GM21447 (cell line): Measurements from ENCODE around the gene PRKG1.

Source experiments
- ATAC-seq: cut with Tn5 transposase; IDR thresholded peaks from one replicate; pipeline ENCODE4 v1.9.1; 2021; ENCODE audit not compliant: unreplicated experiment

The PRKG1 gene

GRCh38 chr10:51950996-51951555 is 876.8 kb downstream of the PRKG1 start:
- no peak for ATAC-seq

GRCh38 chr10:51951601-51952000 is 877.3 kb downstream of the PRKG1 start:
- no peak for ATAC-seq

GRCh38 chr10:51952056-51952455 is 877.8 kb downstream of the PRKG1 start:
- ATAC-seq, result no peak

- no peak for ATAC-seq
These were observed 881.4 kb downstream of the PRKG1 start for GRCh38 chr10:51955696-51956095.

DNA sequence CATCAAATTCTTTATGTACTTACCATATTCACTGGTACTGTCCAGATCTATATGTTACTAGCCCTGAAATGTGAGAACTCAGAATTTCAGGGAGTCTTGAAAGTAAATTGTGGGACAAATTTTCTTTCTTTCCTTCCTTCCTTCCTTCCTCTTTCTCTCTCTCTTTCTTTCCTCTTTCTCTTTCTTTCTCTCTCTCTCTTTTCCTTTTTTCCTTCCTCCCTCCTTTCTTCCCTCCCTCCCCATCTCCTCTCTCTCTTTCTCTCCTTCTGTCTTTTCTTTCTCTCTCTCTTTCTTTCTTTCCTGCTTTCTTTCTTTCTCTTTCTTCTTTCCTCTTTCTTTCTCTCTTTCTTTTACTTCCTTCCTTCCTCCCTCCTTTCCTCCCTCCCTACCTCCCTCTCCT is 882.5 kb downstream of the PRKG1 start:
- no peak for ATAC-seq

DNA sequence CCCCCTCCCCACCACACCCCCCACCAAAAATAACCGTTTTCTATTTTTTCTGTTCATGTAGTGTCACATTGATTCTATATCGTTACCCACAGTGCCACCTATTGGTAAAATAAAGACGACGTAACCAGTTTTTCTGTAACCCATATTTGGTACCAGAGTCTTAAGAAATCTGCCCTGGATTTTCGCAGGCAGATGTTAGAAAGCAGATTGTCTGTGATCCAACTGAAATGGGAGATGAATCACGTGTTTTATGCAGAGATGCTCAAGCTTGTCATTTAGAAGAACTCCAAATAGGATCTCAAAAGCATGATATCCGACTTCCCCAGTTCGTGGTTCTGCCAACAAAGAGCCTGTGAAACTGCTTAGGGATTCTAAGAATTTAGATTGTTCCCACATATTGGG is 886.2 kb downstream of the PRKG1 start:
- ATAC-seq, result peak; percentile 69

- ATAC-seq, result no peak
These were observed 887.1 kb downstream of the PRKG1 start for GRCh38 chr10:51961401-51961800.

DNA sequence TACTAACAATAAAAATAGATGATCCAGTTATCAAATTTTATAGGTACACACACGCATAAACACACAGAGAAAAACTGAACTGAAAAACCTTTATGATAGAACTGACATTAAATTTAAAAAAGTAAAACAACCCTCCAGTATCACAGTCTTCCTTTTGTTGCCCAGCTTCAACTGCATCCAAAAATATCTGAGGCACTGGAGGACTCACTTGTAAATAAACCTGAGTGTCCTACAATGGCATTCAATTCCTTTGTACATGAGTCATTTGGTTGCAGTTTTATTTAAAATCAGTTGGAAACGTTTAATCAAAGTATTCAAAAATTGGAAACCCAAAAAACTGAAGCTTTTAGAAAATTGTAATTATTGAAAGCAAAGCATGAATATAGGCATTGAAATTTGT is 890.3 kb downstream of the PRKG1 start:
- no peak for ATAC-seq

GRCh38 chr10:51965451-51965850 is 891.2 kb downstream of the PRKG1 start:
- ATAC-seq, result no peak

DNA sequence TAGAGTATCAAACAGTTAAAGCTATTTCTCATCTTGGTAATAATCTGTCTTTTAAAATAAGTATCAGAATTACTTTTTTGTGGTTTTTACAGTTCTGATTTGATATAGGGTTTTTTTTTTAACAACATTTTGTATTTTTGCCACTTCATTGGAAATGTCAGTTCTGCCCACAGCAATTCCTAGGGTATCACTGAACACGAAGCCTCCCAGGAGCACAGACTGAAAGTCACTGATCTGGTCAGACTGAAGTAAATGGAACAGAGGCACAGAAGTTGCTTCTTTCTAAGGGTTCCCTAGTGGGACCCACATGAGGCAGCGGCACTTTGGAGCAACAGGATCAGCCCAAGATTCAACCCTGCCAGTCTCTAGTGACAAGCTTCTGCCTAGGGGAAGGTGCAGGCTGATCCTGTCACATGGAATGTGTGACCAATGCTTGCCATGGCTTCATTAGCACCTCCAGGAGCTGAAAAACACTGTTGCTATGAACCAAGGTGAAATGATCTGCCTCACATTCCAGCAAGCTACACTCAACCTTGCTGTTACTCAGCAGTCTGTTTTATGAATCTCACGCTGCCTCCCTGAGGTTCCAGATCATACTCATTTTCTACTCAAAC is 898.6 kb downstream of the PRKG1 start:
- ATAC-seq, result no peak

DNA sequence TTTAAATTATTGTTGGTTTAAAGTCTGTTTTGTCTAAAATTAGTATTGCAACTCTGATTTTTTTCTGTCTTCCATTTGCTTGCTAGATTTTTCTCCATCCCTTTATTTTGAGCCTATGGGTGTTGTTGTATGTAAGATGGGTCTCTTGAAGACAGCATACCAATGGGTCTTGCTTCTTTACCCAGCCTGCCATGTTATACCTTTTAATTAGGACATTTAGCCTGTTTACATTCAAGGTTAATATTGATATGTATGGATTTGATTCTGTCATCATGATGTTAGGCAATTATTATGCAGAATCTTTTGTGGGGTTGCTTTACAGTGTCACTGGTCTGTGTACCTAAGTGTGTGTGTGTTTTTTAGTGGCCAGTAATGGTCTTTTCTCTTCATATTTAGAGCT is 906.5 kb downstream of the PRKG1 start:
- ATAC-seq, result no peak

DNA sequence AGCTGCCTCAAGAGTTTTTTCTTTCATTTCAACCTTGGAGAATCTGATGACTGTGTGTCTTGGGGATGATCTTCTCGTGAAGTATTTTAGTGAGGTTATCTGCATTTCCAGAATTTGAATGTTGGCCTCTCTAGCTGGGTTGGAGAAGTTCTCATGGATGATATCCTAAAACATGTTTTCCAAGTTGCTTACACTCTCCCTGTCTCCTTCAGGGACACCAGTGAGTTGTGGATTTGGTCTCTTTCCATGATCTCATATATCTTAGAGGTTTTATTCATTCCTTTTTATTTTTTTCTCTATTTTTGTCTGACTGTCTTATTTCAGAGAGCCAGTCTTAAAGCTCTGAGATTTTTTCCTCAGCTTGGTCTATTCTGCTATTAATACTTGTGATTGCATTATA is 907.4 kb downstream of the PRKG1 start:
- no peak for ATAC-seq

- ATAC-seq, result no peak
These were observed 909.2 kb downstream of the PRKG1 start for GRCh38 chr10:51983481-51983880.

DNA sequence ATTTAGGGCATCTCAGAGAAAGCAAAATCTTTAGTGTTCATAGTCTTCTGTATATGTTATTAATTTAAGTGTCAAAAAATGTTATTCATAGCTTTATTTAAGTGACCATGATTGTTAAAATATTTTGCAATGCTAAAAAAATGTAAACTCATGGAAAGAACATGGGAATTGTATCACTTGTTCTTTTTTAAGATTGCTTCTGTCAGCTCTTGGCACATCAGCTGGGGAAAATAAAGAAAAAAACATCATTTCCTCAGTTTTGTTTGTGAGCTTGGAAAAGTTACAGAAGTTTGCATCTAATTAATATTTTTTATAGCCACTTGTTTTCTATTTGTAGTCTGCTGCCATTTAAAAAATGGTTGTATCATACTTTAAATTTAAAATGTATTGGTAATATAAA is 911.0 kb downstream of the PRKG1 start:
- no peak for ATAC-seq

GRCh38 chr10:51986516-51986915 is 912.2 kb downstream of the PRKG1 start:
- no peak for ATAC-seq

GRCh38 chr10:51993475-51993874 is 919.2 kb downstream of the PRKG1 start:
- ATAC-seq, result no peak

DNA sequence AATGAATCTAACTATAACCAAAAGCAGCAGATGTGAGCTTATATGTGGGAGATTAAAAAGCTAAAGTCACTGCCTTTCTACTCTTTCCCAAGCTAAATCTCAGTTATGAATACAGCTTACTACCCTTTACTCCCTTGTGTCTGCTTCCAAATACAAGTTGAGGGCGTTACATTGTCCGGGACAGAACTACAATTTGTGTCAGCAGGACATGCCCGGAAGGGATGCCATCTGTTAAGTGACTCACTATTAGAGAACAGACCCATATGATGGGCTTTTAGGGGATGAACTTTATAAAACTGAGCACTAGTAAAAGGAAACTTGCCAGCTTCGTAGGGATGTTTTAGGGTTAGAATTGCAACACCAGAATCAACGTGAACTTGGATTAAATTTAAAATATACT is 924.8 kb downstream of the PRKG1 start:
- no peak for ATAC-seq

DNA sequence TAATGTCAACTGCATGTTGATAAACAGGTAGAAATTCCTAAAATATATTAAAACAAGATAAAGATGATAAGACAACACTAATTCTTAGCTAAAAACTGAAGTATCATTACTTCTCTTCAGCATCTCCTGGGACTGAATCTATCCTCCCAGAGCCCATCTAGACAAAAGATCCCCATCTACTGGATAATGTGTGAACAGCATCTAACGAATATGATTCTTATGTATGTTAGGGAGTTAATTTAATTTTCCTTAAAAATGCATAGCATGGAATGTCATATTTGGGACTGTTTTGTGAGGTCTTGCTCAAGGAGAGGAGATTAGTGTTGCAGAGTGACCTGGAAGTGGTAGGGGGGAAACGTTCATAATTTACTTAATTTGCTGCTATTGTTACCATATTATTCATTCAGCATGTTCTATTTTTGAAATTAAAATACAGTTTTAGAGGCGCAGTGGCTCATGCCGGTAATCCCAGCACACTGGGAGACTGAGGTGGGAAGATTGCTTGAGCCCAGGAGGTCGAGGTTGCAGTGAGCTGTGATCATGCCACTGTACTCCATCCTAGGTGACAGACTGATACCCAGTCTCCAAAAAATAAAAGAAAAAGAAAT is 930.2 kb downstream of the PRKG1 start:
- no peak for ATAC-seq

GRCh38 chr10:52007091-52007490 is 932.8 kb downstream of the PRKG1 start:
- ATAC-seq, result no peak

GRCh38 chr10:52011118-52011517 is 936.8 kb downstream of the PRKG1 start:
- no peak for ATAC-seq

- no peak for ATAC-seq
These were observed 944.8 kb downstream of the PRKG1 start for GRCh38 chr10:52019077-52019555.

GRCh38 chr10:52019656-52020055 is 945.4 kb downstream of the PRKG1 start:
- no peak for ATAC-seq

DNA sequence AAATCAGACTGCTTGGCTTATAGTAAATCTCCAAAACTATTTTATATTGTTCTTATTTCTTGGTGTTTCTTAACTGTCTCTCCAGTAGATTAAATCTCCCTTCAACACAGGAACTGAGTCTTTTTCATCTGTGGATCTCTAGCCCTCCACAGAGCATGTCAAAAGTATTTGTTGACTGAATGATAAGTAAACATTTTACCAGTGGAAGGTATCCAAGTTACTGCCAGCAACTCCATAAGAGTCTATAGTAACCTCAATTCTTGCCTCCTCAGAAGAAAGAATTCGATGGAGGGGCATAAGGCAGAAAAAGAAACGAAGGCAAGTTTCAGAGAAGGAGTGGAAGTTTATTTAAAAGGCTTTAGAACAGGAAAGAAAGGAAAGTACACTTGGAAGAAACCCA is 945.9 kb downstream of the PRKG1 start:
- ATAC-seq, result no peak
